Trophoblast cell (in vitro differentiated cells and primary cell): ENCODE measurements around the gene PRDM16.

Experiments used
- DNase-seq, 2 donors: peaks; one replicate each; pipeline ENCODE4 v3.0.0-alpha.2; 2016
- H2AFZ ChIP-seq: 2 replicates; pipeline ENCODE4 v1.6.1; 2013; ENCODE audit warnings: low read length, moderate library complexity, mild to moderate bottlenecking; ENCODE audit not compliant: insufficient read depth, poor library complexity
- H2AK5ac ChIP-seq: 2 replicates; pipeline ENCODE4 v1.6.1; 2013; ENCODE audit warnings: mild to moderate bottlenecking, low read length
- H2BK120ac ChIP-seq: 2 replicates; pipeline ENCODE4 v1.6.1; 2013; ENCODE audit warnings: low read length, mild to moderate bottlenecking, moderate library complexity; ENCODE audit not compliant: insufficient read depth, poor library complexity
- H2BK12ac ChIP-seq: 2 replicates; pipeline ENCODE4 v1.6.1; 2013; ENCODE audit warnings: mild to moderate bottlenecking, low read length, moderate library complexity
- H2BK5ac ChIP-seq: 2 replicates; pipeline ENCODE4 v1.6.1; 2013; ENCODE audit warnings: low read length, low read depth, moderate library complexity, mild to moderate bottlenecking; ENCODE audit not compliant: poor library complexity
- H3K14ac ChIP-seq: 2 replicates; pipeline ENCODE4 v1.6.1; 2013; ENCODE audit warnings: mild to moderate bottlenecking, low read length
- H3K18ac ChIP-seq: 2 replicates; pipeline ENCODE4 v1.6.1; 2013; ENCODE audit warnings: mild to moderate bottlenecking, low read length
- H3K23ac ChIP-seq: 2 replicates; pipeline ENCODE4 v1.6.1; 2013; ENCODE audit warnings: low read length
- H3K27ac ChIP-seq: 2 replicates; pipeline ENCODE4 v1.5.1; 2013; ENCODE audit warnings: low read depth, mild to moderate bottlenecking, inconsistent platforms, low read length, moderate library complexity
- H3K27me3 ChIP-seq: 2 replicates; pipeline ENCODE4 v1.6.1; 2013; ENCODE audit warnings: inconsistent platforms, mild to moderate bottlenecking, low read length, moderate library complexity; ENCODE audit not compliant: insufficient read depth
- H3K36me3 ChIP-seq, 2 experiments: 1 replicate in 1 of 2; 2 replicates in 1 of 2; pipeline ENCODE4 v1.6.1; 2013; ENCODE audit warnings: low read length in 2 of 2, mild to moderate bottlenecking in 2 of 2, moderate library complexity in 1 of 2; ENCODE audit not compliant: insufficient read depth in 2 of 2, control insufficient read depth in 1 of 2
- H3K4ac ChIP-seq: 2 replicates; pipeline ENCODE4 v1.6.1; 2013; ENCODE audit warnings: low read depth, mild to moderate bottlenecking, low read length, moderate library complexity
- H3K4me1 ChIP-seq, 2 experiments: 1 replicate in 1 of 2; 2 replicates in 1 of 2; pipeline ENCODE4 v1.6.1; 2013; ENCODE audit warnings: low read length in 2 of 2, mild to moderate bottlenecking in 2 of 2, moderate library complexity in 1 of 2; ENCODE audit not compliant: insufficient read depth in 2 of 2, control insufficient read depth in 1 of 2
- H3K4me2 ChIP-seq: 2 replicates; pipeline ENCODE4 v1.6.1; 2013; ENCODE audit warnings: inconsistent platforms, mild to moderate bottlenecking, low read length, moderate library complexity
- H3K4me3 ChIP-seq: 2 replicates; pipeline ENCODE4 v1.5.1; 2013; ENCODE audit warnings: mild to moderate bottlenecking, low read depth, low read length, inconsistent platforms
- H3K79me1 ChIP-seq: one replicate; pipeline ENCODE4 v1.6.1; 2013; ENCODE audit warnings: low read length
- H3K79me2 ChIP-seq: 2 replicates; pipeline ENCODE4 v1.6.1; 2013; ENCODE audit warnings: low read length, mild to moderate bottlenecking; ENCODE audit not compliant: control insufficient read depth, insufficient read depth, poor library complexity
- H3K9ac ChIP-seq: 2 replicates; pipeline ENCODE4 v1.6.1; 2013; ENCODE audit warnings: mild to moderate bottlenecking, low read length
- H3K9me3 ChIP-seq: 2 replicates; pipeline ENCODE4 v1.6.1; 2013; ENCODE audit warnings: low read depth, mild to moderate bottlenecking, control low read depth, inconsistent platforms, low read length; ENCODE audit not compliant: insufficient read depth
- H4K12ac ChIP-seq: 2 replicates; pipeline ENCODE4 v1.6.1; 2013; ENCODE audit warnings: low read depth, mild to moderate bottlenecking, low read length, moderate library complexity
- H4K8ac ChIP-seq: 2 replicates; pipeline ENCODE4 v1.6.1; 2013; ENCODE audit warnings: low read depth, mild to moderate bottlenecking, low read length, moderate library complexity
- H4K91ac ChIP-seq: one replicate; pipeline ENCODE4 v1.6.1; 2013; ENCODE audit warnings: low read depth, mild to moderate bottlenecking, low read length, moderate library complexity
- WGBS: extraction: QIAGEN DNeasy Blood & Tissue Kit; methylation state at CpG from one replicate; pipeline ENCODE4 v1.1.7; 2013; ENCODE audit warnings: missing lambda C conversion rate; ENCODE audit not compliant: insufficient read length, insufficient coverage; ENCODE audit errors: extremely low coverage; 5-methylcytosine and 5-hydroxymethylcytosine counted together

Gene PRDM16

DNA sequence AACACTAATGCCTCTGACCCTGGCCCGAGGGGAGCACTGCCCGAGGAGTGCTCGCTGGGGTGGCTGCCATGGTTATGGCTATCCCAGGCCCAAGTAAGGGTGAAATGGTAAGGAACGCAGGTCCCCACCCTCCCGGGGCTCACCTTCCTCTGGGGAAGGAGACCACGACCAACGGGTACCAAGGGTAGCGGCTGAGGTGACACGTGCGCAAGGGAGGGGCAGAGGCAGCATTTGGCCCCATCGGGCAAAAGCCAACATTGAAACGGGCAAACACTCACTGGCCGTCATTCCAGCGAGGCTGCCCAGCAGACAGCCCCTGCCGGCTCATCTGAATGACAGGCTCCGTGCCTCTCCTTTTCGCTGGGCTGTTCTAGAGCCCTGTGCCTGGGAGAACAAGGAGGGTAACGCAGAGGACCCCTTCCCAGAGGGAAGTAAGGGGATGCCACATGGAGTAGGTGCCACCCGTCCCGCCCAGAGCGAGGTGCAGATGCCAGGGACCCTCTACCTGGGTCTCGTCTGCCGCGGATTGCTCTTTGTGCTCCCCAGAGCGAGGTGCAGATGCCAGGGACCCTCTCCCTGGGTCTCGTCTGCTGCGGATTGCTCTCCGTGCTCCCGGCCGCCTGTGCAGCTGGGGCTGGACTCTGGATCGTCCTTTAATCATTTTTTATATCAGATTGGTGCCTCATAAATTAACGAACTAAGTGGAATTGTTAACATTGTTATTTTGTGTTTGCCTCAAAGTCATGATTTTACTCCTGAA, 31.5 kb upstream of the PRDM16 start:
- no peak overlapping the region for H3K4me3 ChIP-seq
- no peaks in the 10 kb centered on the region for H3K36me3 ChIP-seq
- H3K14ac ChIP-seq, result no peak overlapping the region
- H3K4ac ChIP-seq, result no peak overlapping the region
- no peak overlapping the region for H4K91ac ChIP-seq
- H3K27ac ChIP-seq, result no peak overlapping the region
- no peak overlapping the region for H3K9ac ChIP-seq
- no peaks in the 10 kb centered on the region for H3K79me2 ChIP-seq
- no peaks in the 10 kb centered on the region for H3K79me1 ChIP-seq
- WGBS, result no CpG with 5 or more reads among the region's 32 CpGs
- no peak overlapping the region for H2AFZ ChIP-seq
- DNase-seq, result no peak
- H4K8ac ChIP-seq, result no peak overlapping the region
- H3K9me3 ChIP-seq, result peaks cover 5% of the 10 kb centered on the region
- H3K4me2 ChIP-seq, result no peak overlapping the region
- H3K18ac ChIP-seq, result no peak overlapping the region
- no peak overlapping the region for H2AK5ac ChIP-seq
- no peak overlapping the region for H2BK12ac ChIP-seq
- no peak overlapping the region for H2BK120ac ChIP-seq
- no peaks in the 10 kb centered on the region for H3K27me3 ChIP-seq
- no peaks in the 10 kb centered on the region for H3K4me1 ChIP-seq
- no peak overlapping the region for H2BK5ac ChIP-seq
- H3K23ac ChIP-seq, result no peak overlapping the region
- no peak overlapping the region for H4K12ac ChIP-seq

DNA sequence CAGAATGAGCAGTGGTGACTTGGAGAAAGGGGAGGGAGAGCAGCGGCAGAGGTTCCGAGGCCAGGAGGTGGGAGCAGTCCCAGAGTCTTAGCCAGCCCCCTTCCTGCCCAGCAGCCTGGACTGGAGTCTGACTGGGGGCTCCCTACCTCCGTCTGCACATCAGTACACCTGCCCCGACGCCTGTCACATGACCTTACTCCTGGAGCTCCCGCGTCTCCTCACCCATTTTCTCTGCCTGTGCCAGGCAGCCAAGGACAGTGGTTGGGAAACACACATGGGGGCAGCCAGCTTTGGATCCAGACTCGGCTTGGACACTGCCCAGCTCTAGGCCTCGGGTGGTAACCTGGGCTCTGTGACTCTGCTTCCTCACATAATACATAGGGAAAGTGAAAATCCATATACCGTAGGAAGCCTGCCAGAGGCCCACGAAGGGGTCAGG, 30.9 kb upstream of the PRDM16 start:
- no peaks in the 10 kb centered on the region for H3K36me3 ChIP-seq
- no peak overlapping the region for H2AK5ac ChIP-seq
- H4K8ac ChIP-seq, result no peak overlapping the region
- H3K27ac ChIP-seq, result no peak overlapping the region
- no peaks in the 10 kb centered on the region for H3K79me1 ChIP-seq
- H3K23ac ChIP-seq, result no peak overlapping the region
- H3K4me3 ChIP-seq, result no peak overlapping the region
- no peaks in the 10 kb centered on the region for H3K4me1 ChIP-seq
- H3K4ac ChIP-seq, result no peak overlapping the region
- H3K27me3 ChIP-seq, result no peaks in the 10 kb centered on the region
- H2BK120ac ChIP-seq, result no peak overlapping the region
- no peak overlapping the region for H3K14ac ChIP-seq
- no peaks in the 10 kb centered on the region for H3K79me2 ChIP-seq
- H3K9ac ChIP-seq, result no peak overlapping the region
- no peak overlapping the region for H2AFZ ChIP-seq
- H4K12ac ChIP-seq, result no peak overlapping the region
- WGBS, result no CpG with 5 or more reads among the region's 11 CpGs
- H2BK5ac ChIP-seq, result no peak overlapping the region
- H2BK12ac ChIP-seq, result no peak overlapping the region
- H3K18ac ChIP-seq, result no peak overlapping the region
- H3K4me2 ChIP-seq, result no peak overlapping the region
- H3K9me3 ChIP-seq, result peaks cover 5% of the 10 kb centered on the region
- H4K91ac ChIP-seq, result no peak overlapping the region
- DNase-seq, result no peak

DNA sequence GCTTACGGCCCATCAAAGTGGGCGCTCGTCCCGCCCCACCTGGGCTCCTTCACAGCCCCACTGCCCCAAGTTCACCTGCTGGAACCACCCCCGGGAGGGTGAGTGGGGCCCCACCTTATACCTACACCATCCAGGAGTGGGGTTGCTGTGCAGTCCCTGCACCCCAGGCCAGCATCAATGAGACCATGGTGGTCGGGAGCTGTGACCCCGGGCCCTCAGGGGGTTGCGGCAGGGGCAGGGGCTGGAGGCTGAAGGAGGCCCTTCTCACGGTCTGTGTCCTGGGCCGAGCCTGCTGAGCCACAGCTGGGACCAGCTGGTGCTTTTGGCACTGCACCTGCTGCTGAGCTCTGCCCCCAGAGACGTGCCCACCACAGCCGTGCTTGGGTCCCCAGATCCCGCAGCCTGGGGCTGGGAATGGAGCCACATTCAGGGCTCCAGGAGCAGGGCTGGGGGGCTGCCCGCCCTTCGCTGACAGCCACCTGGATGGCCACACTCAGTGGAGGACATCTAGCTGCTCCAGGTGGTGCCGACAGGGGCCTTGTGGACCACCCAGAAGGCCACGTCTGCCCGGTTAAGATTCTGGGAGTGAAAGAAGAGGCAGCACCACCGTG, 30.3 kb upstream of the PRDM16 start:
- H3K36me3 ChIP-seq, result no peaks in the 10 kb centered on the region
- no peak overlapping the region for H4K91ac ChIP-seq
- H3K18ac ChIP-seq, result no peak overlapping the region
- WGBS, result no CpG with 5 or more reads among the region's 19 CpGs
- H3K4me3 ChIP-seq, result no peak overlapping the region
- no peaks in the 10 kb centered on the region for H3K79me1 ChIP-seq
- no peak overlapping the region for H3K4ac ChIP-seq
- H3K14ac ChIP-seq, result no peak overlapping the region
- H2BK5ac ChIP-seq, result no peak overlapping the region
- no peak overlapping the region for H4K12ac ChIP-seq
- H3K4me2 ChIP-seq, result no peak overlapping the region
- H3K9ac ChIP-seq, result no peak overlapping the region
- H3K9me3 ChIP-seq, result peaks cover 5% of the 10 kb centered on the region
- no peak overlapping the region for H2BK120ac ChIP-seq
- H4K8ac ChIP-seq, result no peak overlapping the region
- H3K79me2 ChIP-seq, result no peaks in the 10 kb centered on the region
- no peaks in the 10 kb centered on the region for H3K27me3 ChIP-seq
- H2BK12ac ChIP-seq, result no peak overlapping the region
- no peak overlapping the region for H3K27ac ChIP-seq
- H3K4me1 ChIP-seq, result no peaks in the 10 kb centered on the region
- no peak overlapping the region for H2AK5ac ChIP-seq
- no peak overlapping the region for H2AFZ ChIP-seq
- no peak overlapping the region for H3K23ac ChIP-seq
- no peak for DNase-seq

DNA sequence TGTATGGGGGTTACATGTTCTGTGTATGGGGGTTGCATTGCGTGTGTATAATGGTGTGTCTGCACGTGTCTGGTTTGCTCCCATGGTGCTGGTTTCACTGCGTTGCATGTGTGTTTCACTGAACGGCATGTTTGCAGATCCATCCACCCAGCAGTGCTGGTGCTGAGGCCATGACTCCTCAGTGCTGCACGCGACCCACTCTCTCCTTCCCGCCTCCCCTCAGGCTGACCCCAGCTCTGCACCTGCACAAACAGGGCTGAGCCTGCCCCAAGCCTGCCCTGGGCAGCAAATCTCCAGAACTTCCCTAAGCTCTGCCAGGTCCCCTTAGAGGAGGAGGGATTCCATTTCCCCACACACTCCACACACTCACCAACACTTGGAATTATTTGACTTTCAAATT, 29.0 kb upstream of the PRDM16 start:
- H4K8ac ChIP-seq, result no peak overlapping the region
- no peak for DNase-seq
- WGBS, result no CpG with 5 or more reads among the region's 7 CpGs
- no peak overlapping the region for H3K9ac ChIP-seq
- no peak overlapping the region for H3K4me2 ChIP-seq
- no peak overlapping the region for H2BK120ac ChIP-seq
- no peak overlapping the region for H2AFZ ChIP-seq
- H3K9me3 ChIP-seq, result peaks cover 5% of the 10 kb centered on the region
- H4K91ac ChIP-seq, result no peak overlapping the region
- no peaks in the 10 kb centered on the region for H3K36me3 ChIP-seq
- no peak overlapping the region for H3K4me3 ChIP-seq
- H3K4ac ChIP-seq, result no peak overlapping the region
- H2BK12ac ChIP-seq, result no peak overlapping the region
- H2BK5ac ChIP-seq, result no peak overlapping the region
- H3K27ac ChIP-seq, result no peak overlapping the region
- no peak overlapping the region for H3K23ac ChIP-seq
- no peaks in the 10 kb centered on the region for H3K79me1 ChIP-seq
- no peak overlapping the region for H4K12ac ChIP-seq
- H3K79me2 ChIP-seq, result no peaks in the 10 kb centered on the region
- no peaks in the 10 kb centered on the region for H3K4me1 ChIP-seq
- H3K14ac ChIP-seq, result no peak overlapping the region
- H3K27me3 ChIP-seq, result no peaks in the 10 kb centered on the region
- no peak overlapping the region for H3K18ac ChIP-seq
- no peak overlapping the region for H2AK5ac ChIP-seq
